Measurements from ENCODE around the gene MGAT4A.
A peak's percentile ranks its signal among the peaks of the same experiment; 100 is the strongest.

Gene MGAT4A

DNA sequence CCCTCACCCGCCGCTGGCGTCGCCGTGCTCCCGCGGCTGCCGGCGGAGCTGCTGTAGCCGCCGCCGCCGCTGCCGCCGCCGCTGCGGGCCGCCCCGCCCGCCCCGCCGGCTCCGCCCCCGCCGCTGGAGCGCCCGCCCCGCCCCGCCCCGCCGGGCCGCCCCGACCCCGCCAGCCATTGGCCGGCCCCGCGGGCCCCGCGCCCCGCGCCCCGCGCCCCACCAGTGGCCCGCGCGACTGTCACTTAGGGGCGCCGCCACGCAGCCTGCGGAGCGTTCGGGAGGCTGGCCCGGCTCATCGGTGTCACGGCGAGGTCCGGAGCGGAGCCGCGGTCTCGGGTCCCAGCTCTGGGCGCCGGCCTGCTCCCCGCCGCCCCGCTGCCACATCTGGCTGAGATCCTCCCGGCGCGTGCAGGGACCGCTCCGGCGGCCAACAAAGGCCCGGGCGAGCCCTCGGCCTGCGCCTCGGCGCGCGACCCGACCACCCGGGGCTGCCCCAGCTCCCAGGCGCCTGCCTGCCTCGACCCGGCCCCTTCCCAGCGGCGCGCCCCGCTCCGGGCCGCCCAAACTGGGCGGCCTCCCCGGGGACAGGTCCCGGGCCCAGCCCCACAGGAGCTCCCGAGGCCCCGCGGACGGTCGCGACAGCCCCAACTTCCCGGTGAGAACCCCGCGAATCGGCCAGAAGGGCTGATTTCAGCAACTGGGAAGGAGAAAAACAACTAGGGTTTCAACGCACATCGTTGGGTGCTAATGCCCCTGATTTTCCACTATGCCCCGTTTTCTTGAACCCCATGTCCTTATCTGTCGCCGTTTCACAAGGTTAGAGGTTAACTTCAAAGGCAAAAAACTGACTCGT is at the start of gene MGAT4A:
TSS of gene MGAT4A (minus strand) at position 92 of the 853 bp plus-strand sequence. CDS start 4,800 bp downstream, outside the sequence.
- peak; percentile 83 for DNase-seq

- no peak for DNase-seq
Measured at GRCh38 chr2:98778741-98779483, 48.0 kb upstream of the MGAT4A start.

- no peak for DNase-seq
Measured at GRCh38 chr2:98778151-98778550, 47.2 kb upstream of the MGAT4A start.

DNA sequence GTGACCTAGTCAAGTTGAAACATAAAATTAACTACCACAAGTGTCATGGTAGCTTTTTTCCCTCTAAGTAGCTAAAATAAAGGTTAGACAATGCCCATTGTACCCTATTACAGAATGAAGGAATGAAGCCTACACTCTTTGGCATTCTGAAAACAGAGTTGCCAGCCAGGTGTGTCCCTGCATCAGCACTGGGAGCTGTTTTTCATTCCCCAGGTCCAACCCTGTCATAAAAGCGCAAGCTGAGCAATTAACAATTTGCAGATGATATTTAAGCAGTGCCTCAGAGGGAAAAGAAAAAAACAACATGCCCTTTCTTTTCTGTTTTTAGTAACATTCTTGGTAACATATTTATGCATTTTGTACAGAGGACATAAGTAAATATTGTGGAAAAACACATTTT is 46.8 kb upstream of the MGAT4A start:
- DNase-seq, result no peak

GRCh38 chr2:98777076-98777475 is 46.1 kb upstream of the MGAT4A start:
- no peak for DNase-seq

DNA sequence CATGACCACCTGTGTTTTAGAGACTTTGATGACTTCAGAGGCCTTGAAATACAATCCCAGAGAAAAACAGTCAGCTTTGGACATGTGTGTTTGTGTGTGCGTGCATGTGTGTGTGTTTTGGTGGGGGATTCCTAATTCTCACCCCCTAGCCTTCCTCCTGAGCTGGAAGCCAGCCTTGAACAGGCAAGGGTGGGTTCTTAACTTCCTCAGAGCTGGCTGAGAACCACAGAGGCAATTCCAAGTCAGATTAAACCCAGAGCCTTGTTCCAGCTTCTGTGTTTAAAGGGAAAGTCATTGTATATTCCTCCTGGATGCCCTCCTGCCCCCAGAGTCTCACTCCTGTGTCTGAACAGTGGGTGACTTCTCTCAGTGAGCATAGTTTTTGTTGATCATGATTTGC is 45.2 kb upstream of the MGAT4A start:
- DNase-seq, result no peak

- DNase-seq, result no peak
Measured at GRCh38 chr2:98775146-98775986, 44.4 kb upstream of the MGAT4A start.

DNA sequence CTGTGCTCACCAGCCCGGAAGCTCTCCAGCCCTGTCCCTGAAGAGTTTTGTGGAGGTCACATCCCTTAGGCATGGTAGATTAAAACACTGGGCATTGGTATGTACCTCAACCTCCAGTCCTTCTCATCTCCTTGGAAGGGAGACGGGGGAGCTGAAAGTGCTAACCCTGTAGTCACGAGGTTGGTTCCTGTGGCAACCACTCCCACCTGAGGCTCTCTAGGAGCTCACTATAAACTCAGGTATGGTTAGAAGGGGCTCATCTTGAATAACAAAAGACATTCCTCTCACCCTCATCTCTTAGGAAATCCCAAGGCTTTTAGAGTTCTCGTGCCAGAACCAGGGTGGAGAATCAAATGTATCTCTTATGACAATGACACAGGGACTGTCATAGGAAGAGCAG is 43.0 kb upstream of the MGAT4A start:
- DNase-seq, result no peak

DNA sequence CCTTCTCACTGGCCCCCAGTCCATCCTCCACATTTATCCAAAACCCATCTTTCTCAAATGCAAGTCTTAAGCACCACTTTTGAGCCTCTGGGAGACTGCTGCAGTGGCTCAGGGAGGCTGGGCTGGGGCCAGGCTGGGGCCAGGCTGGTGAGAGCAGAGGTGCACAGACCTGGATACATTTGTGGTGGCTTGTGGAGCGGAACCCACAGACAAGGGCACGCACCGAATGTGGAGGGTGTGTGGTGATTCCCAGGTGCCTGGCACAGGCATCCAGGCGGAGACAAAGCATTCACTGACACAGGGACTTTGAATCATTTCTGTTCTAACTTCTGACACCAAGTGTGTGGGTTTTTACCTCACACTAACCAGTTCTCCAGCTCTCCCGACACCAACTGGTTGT is 42.2 kb upstream of the MGAT4A start:
- no peak for DNase-seq

DNA sequence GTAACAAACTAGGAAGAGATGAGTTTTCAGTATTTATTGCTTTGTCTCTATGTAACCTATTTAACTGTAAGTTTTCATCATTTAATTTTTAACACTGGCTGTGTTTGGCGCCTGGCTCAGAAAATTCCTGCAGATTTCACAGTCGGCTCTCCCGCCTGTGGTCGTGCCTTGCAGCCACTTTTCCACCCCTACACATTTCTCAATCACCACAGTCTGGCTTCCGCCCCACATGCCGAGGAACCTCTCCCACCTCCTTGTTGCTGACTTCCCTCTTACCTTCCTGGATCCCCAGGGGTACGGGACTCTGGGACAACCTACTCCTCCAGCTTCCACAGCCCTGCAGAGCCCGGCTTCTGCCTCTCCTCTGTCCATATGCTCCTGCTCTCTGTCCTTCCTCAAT is 41.6 kb upstream of the MGAT4A start:
- no peak for DNase-seq

GRCh38 chr2:98771721-98772524 is 41.0 kb upstream of the MGAT4A start:
- DNase-seq, result no peak

GRCh38 chr2:98771264-98771663 is 40.3 kb upstream of the MGAT4A start:
- DNase-seq, result no peak

DNA sequence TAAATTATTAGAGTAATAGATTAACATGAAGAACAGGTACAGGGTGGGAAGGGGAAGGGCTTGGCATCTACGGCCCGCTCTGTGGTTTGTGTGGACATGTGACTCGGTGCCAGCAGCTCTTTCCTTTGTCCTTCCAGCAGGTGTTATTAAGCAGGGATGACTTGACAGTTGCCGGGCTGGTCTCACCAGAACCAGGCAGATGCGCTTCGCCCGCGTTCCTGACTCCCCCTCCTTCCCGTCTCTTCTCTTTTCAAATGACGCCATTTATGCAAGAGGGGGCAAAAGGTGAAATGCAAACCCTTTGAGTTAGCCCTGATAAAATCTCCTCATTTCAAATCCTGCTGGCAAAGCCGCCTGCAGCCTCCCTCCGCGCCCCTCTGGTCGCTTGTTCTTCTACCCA is 38.9 kb upstream of the MGAT4A start:
- no peak for DNase-seq

GRCh38 chr2:98769114-98769476 is 38.2 kb upstream of the MGAT4A start:
- no peak for DNase-seq

GRCh38 chr2:98768384-98769113 is 37.6 kb upstream of the MGAT4A start:
- no peak for DNase-seq

DNA sequence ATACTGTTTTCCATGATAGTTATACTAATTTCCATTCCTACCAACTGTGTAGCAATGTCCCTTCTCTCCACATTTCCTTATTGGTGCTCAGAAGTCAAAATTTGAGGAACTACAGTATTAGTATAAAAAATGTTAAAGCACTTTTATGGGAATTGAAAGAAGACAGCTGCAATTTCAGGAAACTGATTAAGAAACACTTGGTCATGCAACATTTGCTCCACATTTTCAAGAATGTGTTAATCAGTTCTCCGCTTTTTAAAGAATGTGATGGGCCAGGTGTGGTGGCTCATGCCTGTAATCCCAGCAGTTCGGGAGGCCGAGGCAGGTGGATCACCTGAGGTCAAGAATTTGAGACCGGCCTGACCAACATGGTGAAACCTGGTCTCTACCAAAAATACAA is 33.6 kb upstream of the MGAT4A start:
- no peak for DNase-seq

- no peak for DNase-seq
Measured at GRCh38 chr2:98763209-98763951, 32.4 kb upstream of the MGAT4A start.

DNA sequence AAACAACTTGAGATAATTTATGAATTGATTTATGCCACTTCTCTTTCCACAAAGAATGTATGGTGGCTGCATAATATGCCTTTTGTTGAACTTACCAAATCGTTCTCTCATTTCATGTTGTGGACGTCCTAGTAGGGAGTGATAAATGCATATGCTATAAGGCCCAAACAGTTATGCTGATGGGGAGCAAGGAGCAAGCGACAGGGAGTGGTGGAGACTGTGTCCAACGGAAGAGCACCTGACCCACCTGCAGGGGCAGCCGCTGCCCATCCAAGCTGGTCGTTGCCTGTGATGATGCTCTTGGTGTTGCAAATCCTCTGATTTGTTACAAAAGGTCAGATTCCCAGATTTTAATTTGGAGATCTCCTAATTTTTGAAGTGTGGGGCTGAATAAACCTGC is 31.0 kb upstream of the MGAT4A start:
- no peak for DNase-seq

GRCh38 chr2:98761267-98761781 is 30.4 kb upstream of the MGAT4A start:
- DNase-seq, result no peak

DNA sequence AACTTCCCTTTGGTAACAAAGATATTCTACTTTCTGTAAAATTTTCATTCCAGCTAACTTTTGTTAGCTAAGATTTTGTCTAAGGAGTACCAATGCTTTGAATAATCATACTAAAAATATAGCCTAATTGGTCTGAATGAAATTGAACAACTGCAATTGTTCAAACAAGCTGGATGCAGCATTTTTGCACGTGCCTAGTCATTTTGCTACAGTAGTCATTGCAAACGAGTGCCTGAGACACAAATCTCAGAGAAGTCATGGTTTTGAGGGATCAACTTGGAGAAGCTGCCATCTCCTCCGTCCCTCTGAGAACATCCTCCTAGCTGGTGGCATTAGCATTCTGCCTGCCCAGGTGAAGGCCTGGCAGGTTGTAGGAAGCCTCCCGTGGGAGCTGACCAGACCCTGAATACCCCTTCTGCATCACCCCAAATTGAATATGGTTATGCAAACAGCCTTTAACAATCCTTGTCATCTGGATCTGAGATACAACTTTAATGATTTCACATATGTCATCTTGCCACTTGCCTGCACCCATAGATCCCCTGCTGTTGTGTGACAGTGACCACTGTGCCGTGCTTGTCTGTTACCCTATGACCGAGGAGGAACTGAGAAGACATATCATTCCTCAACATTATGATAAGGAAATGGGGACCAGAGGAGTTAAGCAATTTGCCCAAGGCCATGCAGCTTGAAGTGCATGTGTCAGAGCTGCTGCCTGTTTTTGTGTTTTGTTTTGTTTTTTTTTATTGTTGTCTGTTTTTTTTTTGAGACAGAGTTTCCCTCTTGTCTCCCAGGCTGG is 29.1 kb upstream of the MGAT4A start:
- DNase-seq, result no peak
